HG03196 (cell line): ENCODE data around the gene NR1D1.
A peak's percentile ranks its signal among the peaks of the same experiment; 100 is the strongest.

Source experiments
- ATAC-seq: cut with Tn5 transposase; IDR thresholded peaks from one replicate; pipeline ENCODE4 v1.9.1; 2021; ENCODE audit not compliant: unreplicated experiment

NR1D1 gene

DNA sequence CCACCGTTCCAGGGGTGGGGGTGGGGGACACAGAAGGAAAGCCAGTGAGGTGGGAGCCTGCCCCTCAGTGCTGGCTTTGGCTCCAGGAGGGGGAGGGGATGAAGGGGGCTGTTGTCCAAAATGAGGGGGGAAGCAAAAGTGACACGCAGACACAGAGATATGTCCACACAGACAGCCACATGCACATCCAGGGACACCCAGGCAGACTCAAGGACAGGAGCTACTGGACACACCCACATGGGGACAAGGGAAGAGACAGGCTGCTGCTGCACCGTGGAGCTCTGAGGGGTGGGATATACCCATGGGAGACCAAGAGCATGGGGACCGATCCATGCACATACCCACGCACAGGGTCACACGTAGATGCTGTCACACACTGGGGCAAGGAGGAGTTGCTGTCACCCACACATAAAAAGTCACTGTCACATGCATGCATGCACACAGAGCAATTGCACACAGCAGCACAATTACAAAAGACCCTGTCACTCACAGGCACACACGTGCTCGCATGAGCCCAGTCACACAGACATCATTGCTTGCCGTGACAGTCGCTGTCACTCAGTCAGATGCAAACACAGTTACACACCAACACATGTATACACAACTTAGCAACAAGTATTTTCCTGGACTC, 36.4 kb downstream of the NR1D1 start:
- no peak for ATAC-seq

DNA sequence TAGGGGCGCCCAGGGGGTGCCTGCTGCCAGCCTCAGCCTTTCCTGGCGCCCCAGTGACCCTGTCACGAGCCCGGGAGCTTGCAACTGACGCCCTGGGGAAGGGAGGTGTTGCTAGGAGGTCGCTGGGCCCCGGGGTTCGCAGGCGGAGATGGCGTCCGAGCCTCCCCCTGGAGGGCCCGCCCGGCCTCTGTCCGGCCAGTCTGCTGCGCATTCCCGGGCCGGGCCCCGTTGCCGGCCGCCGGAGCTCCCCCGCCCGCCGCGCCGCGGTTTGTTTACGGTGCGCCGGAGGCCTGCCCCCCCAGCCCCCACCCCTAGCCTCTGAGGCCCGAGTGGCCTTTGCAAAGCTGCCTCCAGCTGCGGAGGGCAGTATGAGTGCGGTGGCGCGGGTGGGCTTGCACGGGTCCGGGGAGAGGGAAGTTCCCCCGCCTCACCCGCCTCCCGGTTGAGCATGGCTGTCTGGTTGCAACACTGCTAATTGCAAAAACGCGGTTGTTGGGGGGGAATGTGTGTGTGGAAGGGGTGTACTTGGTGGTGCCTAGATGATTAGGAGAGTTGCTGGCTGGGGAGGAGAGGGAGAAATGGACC, 37.1 kb downstream of the NR1D1 start:
- ATAC-seq, result peak; percentile 23

DNA sequence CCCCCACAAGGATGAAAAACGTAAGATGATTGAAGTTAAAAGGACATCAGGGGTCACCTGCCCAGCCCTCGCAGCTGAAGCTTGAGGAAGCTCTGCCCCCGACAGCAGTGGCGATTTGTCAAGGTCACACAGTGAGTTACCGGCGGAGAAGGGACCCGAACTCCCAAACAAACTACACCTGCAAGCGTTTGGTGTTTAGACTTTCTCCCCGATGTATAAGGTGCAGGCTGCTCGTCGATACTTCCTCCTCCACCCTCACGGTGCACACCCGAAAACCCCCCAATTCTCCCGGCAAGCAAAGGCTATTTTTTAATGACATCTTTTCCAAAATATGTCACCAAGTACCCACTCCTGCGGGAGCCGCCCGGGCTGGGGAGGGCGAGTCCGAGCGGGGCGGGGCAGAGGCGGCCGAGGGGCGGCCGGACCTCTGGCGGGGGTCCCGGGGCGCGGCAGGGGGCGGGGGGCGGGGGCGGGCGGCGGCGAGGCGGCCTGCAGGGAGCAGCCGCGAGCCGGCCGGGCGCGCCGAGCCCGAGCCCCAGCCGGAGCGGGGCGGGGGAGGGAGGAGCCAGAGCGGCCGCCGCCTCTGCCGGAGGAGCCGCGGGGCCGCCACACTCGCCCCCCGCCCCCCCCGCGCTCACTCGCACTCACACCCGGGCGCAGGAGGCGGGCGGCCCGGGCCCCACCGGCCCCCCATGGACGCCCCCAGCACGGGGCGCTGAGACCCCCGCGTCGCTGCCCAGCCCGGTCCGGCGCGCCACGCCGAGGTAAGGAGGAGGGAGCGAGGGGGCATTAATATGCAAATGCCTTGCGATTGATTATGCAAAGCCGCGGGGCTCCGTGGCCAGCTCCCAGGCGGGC, 37.8 kb downstream of the NR1D1 start, which contains the start of gene THRA:
Gene THRA, plus strand, starts transcription at position 637 of the 858 bp plus-strand sequence. CDS start 11,524 bp downstream, outside the sequence.
- ATAC-seq, result peak; percentile 56

DNA sequence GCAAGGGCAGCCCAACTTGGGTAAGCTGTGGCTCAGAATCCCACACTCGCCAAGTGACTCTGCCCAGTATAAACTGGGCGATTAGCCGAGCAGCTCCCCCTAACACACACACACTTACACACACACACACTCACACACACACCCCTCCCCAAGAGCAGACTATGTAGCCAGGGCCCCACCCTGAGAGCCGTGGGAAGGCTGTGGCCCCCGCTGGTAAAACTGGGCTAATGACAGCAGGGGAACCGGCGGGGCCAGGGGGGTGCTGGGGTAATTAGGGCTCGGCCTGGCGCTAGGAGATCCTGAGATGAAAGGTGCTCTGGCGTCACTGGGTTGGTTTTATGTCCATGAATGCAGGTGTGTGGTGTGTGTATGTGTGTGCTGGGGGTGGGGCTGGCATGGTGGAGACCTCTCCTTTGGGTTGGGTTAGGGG, 38.8 kb downstream of the NR1D1 start:
- ATAC-seq, result no peak

DNA sequence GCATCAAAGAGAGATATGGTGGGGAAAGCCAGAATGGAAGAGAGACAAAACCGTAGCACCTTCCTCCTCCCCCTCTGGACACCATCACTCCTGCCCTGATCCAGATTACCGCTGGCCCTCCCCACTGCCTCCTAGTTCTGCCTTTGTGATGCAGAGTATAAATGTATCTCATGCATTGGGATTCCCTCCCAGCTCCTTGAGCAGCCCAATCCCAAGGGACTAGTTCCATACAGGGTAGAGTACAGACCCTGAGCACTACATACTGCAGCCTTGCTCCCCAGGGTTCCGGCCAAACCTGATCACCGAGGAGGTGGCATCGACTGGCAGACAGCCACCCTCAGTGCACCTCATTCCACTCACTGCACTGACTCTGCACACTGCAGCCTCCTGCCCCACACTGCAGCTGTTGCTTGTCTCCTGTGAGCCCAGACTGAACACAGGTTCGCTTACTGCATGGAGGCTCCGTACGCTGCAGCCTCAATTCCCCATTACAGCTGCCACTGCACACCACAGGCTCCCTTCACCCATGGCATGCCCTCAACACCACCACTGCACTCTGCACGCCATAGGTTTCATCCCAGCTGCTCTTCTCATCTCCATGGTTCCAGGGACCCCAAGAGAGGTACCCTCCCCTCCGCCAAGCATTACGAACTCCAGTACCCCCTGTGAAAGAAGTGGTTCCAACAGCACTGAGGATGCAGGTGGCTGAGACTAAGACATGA, 39.3 kb downstream of the NR1D1 start:
- ATAC-seq, result no peak

DNA sequence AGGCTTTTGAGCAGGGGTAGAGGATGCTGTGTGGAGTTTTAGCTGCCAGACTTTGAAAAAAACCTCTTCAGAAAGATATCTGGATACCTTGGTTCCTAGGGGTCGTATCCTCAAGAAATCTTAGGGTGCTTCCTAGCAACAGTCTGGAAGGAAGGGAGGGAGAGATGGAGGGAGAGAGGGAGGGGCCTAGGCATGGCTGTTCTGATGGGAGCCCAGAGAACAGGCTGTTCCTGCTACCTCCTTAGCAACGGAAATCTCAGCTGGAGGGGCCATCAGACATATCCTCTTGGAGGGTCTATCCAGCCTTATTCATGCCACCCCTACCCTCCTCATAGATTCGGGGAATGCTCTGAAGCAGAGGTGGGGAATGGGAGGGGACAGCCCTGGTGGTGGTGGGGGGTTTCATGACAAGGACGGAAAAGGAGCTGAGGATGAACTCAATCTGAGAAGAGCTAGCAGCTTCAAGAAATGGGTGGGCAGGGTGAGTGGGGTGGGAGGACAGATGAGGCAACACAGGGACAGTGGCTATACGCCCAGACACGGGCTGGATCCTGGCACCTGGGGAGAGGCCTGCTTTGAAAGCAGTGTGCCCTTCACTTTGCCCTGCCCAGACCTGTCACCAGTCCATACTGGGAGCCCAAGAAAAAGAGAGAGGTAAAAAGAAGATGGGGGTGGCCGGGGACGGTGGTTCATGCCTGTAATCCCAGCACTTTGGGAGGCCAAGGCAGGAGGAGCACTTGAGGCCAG, 40.5 kb downstream of the NR1D1 start:
- no peak for ATAC-seq

DNA sequence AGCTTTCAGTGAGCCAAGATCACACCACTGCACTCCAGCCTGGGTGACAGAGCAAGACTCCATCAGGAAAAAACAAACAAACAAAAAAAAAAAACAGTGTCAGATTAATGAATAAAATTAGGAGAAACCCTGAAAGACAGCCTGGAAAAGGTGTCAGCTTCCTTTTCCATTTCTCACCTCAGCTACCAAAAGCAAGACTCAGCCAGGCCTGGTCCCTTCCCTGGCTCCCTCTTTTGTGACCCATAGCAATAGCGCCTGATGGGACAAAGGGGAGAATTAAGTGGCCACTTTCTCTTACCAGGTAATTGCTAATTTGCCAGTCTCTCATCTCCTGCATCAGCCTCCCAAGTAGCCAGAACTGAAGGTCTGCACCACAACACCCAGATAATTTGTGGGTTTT, 41.5 kb downstream of the NR1D1 start:
- no peak for ATAC-seq

DNA sequence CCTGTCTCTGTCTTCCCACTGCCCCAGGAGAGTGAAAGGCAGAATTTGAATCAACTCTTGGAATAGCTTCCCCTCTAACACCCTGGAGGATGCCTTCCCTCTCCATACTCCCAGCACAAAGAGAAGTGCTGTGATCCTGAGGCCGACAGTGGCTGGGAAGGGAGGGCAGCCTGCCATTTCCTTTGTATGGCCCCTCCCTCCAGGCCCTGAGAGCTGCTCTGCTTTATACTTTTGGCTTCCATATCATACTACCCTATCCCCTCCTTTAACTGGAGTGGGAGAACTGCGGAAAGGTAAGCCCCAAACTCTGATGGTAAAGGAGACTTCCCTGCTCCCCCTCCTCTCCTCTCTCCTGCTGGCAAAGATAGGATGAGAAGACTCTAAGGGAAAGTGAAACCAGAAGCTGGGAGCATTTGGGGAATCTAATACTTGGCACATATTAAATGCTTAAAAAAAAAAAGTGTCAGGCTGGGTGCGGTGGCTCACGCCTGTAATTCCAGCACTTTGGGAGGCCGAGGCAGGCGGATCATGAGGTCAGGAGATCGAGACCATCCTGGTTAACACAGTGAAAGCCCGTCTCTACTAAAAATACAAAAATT, 42.1 kb downstream of the NR1D1 start:
- no peak for ATAC-seq

DNA sequence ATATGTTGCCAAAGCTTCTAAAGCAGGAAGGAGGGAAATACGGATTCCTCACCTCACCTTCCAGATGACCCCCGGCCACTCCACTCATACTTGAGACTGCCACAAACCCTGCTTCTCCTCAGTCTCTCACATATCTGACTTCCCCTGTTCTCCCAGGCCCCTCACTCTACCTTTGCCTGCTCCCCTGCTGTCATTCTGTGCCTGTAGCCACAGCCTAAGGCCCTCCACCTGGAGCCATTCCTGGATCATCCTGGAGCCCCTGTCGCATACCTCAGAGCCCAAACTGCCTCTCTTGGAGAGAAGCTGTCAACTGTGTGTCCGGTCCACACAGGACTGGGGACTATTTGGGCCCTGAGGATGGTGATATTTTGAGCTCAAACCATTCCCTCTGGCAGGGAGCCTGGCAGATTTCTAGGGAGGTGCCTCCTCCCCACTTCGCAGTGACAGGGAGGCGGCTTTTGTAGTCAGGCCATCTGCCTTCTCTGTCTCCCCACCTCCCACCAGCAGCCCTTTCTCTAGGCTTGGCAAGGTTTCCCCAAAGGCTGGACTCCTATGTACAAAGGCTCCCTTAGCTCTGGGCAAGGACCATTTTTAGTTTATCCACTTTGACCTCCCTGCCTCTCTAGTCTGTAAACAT, 43.9 kb downstream of the NR1D1 start:
- ATAC-seq, result no peak
